ENCODE results near the gene CEACAM6. TPM values are rescaled to one million over a fixed set of nuclear protein-coding genes. Genes with fewer than 3 reads are reported as not detected.
A peak's percentile ranks its signal among the peaks of the same experiment; 100 is the strongest.

Gene CEACAM6
- total RNA-seq, 1 donor from 2014 or later: 61.6 TPM

GRCh38 chr19:41796362-41796761, 41.0 kb downstream of the CEACAM6 start, which contains the start of gene CEACAM3:
Gene CEACAM3, plus strand, starts transcription at chr19:41796587. Its CDS starts 91 bp downstream, at chr19:41796678.
- DNase-seq (ENCODE audit: low spot score): no peak

GRCh38 chr19:41796901-41797300, 41.6 kb downstream of the CEACAM6 start:
- DNase-seq (ENCODE audit: low spot score): no peak

- DNase-seq (ENCODE audit: low spot score): peak; percentile 52
Measured at GRCh38 chr19:41799444-41800000, 44.2 kb downstream of the CEACAM6 start.

GRCh38 chr19:41801031-41801430, 45.7 kb downstream of the CEACAM6 start:
- no peak for DNase-seq (ENCODE audit: low spot score)

- no peak for DNase-seq (ENCODE audit: low spot score)
Measured at GRCh38 chr19:41801792-41802211, 46.5 kb downstream of the CEACAM6 start.

GRCh38 chr19:41802770-41803169, 47.4 kb downstream of the CEACAM6 start:
- no peak for DNase-seq (ENCODE audit: low spot score)

GRCh38 chr19:41804336-41804735, 49.0 kb downstream of the CEACAM6 start:
- no peak for DNase-seq (ENCODE audit: low spot score)

GRCh38 chr19:41807176-41807575, 51.8 kb downstream of the CEACAM6 start:
- DNase-seq (ENCODE audit: low spot score): no peak

- no peak for DNase-seq (ENCODE audit: low spot score)
Measured at GRCh38 chr19:41808663-41809566, 53.6 kb downstream of the CEACAM6 start.

GRCh38 chr19:41810301-41810700, 55.0 kb downstream of the CEACAM6 start:
- DNase-seq (ENCODE audit: low spot score): no peak

GRCh38 chr19:41811036-41811435, 55.7 kb downstream of the CEACAM6 start:
- DNase-seq (ENCODE audit: low spot score): no peak

GRCh38 chr19:41811981-41812380, 56.7 kb downstream of the CEACAM6 start:
- DNase-seq (ENCODE audit: low spot score): no peak

- DNase-seq (ENCODE audit: low spot score): no peak
Measured at GRCh38 chr19:41813911-41814310, 58.6 kb downstream of the CEACAM6 start.

- no peak for DNase-seq (ENCODE audit: low spot score)
Measured at GRCh38 chr19:41815301-41815700, 60.0 kb downstream of the CEACAM6 start.

- no peak for DNase-seq (ENCODE audit: low spot score)
Measured at GRCh38 chr19:41816761-41817160, 61.4 kb downstream of the CEACAM6 start.

GRCh38 chr19:41821003-41821735, 65.8 kb downstream of the CEACAM6 start:
- peak; percentile 27 for DNase-seq (ENCODE audit: low spot score)

Other genes starting within 250 kb of the CEACAM6 start
- 2.4 TPM for gene CEACAM21, start 179.4 kb upstream of the CEACAM6 start, total RNA-seq
- 0.35 TPM for gene CEACAM4, start 128.5 kb upstream of the CEACAM6 start, total RNA-seq
- 2.6 TPM for gene CEACAM7, start 67.3 kb upstream of the CEACAM6 start, total RNA-seq
- 1.2 TPM for gene CEACAM5, start 46.9 kb upstream of the CEACAM6 start, total RNA-seq
- gene CEACAM3, start 41.1 kb downstream of the CEACAM6 start, total RNA-seq: 0.78 TPM
- gene LYPD4, start 89.2 kb downstream of the CEACAM6 start, total RNA-seq: not detected
- gene DMRTC2, start 89.5 kb downstream of the CEACAM6 start, total RNA-seq: not detected
- gene RPS19, start 104.7 kb downstream of the CEACAM6 start, total RNA-seq: 1,211 TPM
- 0.32 TPM for gene CD79A, start 121.7 kb downstream of the CEACAM6 start, total RNA-seq
- gene ARHGEF1, start 127.7 kb downstream of the CEACAM6 start, total RNA-seq: 115 TPM
- 3.4 TPM for gene ERFL, start 172.9 kb downstream of the CEACAM6 start, total RNA-seq
- 188 TPM for gene RABAC1, start 203.8 kb downstream of the CEACAM6 start, total RNA-seq
- gene ATP1A3, start 238.7 kb downstream of the CEACAM6 start, total RNA-seq: 0.60 TPM